Measurements from ENCODE around the gene NDUFV1. TPM values are rescaled to one million over a fixed set of nuclear protein-coding genes. Genes with fewer than 3 reads are reported as not detected.

The NDUFV1 gene
- total RNA-seq, 1 experiment from 2014 or later: 321 TPM

DNA sequence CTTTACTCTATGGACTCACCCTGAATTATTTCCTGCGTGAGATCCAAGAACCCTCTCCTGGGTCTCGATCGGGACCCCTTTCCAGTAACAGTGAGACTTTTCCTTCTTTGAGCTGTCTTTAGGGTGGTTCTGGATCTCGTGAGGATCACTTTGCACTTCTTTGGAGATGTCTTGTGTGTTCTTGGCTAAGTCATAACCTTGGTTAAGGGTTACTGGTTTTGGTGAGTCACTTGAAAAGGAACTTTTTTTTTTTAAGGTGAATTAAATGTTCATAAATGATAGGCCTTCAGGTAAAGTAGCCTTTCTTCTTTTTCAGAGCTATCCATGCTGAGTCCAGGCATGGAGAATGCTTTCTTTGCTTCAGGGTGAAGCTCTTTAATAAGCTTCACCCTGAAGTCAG lies 42.5 kb upstream of the NDUFV1 start:
- peaks cover 5% of the 10 kb centered on the region; the same call in 1 of the 2 replicates for H3F3A ChIP-seq (ENCODE audit: insufficient read depth, low read depth)
- H3K79me2 ChIP-seq (ENCODE audit: low read depth): no peaks in the 10 kb centered on the region
- H3K4me3 ChIP-seq: peak overlapping the region; percentile 22; the same call in 1 of the 2 replicates
- peak in 1 of 2 experiments; percentile 64 for DNase-seq
- H3K9me2 ChIP-seq (ENCODE audit: insufficient read depth): no peaks in the 10 kb centered on the region
- intact Hi-C loops (cut with micrococcal nuclease; ENCODE audit: unreplicated experiment): no loop called here
- H3K27ac ChIP-seq: peak overlapping the region; percentile 52
- H3K27me3 ChIP-seq (ENCODE audit: insufficient read depth, low read depth): no peaks in the 10 kb centered on the region
- H4K20me1 ChIP-seq (ENCODE audit: insufficient read depth): no peaks in the 10 kb centered on the region
- peaks cover 29% of the 10 kb centered on the region for H3K4me1 ChIP-seq (replicated peaks; ENCODE audit: insufficient read depth)
- no peaks in the 10 kb centered on the region for H3K9me3 ChIP-seq (ENCODE audit: insufficient read depth, low read depth)
- ChIA-PET POLR2A (ENCODE audit: unreplicated experiment) (no interaction called here), CTCF (interaction anchor here (0.5 kb wide), 1 partner anchor 194 kb away, joined by 7 read pairs; no protein-coding TSS in a partner anchor)
- TF ChIP-seq EZH2 (IDR thresholded peaks at IDR 0.05; ENCODE audit: low read depth): no peak
- TF ChIP-seq, protein P1, sequence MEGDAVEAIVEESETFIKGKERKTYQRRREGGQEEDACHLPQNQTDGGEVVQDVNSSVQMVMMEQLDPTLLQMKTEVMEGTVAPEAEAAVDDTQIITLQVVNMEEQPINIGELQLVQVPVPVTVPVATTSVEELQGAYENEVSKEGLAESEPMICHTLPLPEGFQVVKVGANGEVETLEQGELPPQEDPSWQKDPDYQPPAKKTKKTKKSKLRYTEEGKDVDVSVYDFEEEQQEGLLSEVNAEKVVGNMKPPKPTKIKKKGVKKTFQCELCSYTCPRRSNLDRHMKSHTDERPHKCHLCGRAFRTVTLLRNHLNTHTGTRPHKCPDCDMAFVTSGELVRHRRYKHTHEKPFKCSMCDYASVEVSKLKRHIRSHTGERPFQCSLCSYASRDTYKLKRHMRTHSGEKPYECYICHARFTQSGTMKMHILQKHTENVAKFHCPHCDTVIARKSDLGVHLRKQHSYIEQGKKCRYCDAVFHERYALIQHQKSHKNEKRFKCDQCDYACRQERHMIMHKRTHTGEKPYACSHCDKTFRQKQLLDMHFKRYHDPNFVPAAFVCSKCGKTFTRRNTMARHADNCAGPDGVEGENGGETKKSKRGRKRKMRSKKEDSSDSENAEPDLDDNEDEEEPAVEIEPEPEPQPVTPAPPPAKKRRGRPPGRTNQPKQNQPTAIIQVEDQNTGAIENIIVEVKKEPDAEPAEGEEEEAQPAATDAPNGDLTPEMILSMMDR (conservative IDR thresholded peaks at IDR 0.05): no peak
- TSS peak; percentile 89 for BruUV-seq (replicated peaks)
- H3K36me3 ChIP-seq (ENCODE audit: low read depth): no peaks in the 10 kb centered on the region
- H3K4me2 ChIP-seq: peak overlapping the region; percentile 64
- H2AFZ ChIP-seq: no peak overlapping the region

DNA sequence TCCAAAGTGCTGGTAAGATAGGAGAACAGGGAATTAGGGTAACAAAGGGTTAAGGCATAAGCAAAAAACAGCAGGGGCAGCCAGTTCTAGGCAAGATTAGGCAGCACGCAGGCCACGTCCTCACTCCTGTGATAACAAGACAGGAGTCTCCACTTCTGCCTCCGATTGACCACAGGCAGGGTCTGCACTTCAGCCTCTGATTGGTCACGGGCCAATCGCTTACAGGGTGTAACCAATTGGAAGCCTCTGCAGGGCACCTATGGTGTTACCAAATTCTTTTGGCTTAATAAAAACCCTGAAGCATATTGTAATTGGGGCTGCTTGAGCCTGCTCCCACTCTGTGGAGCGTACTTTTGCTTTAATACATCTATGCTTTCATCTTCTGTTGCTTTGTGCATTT lies 35.3 kb upstream of the NDUFV1 start:
- CTCF ChIA-PET: no interaction called here
- H3K4me3 ChIP-seq: no peak overlapping the region
- no peaks in the 10 kb centered on the region for H4K20me1 ChIP-seq (ENCODE audit: insufficient read depth)
- H3K4me1 ChIP-seq (replicated peaks; ENCODE audit: insufficient read depth): peaks cover 14% of the 10 kb centered on the region
- no peak overlapping the region for H3K27ac ChIP-seq
- POLR2A ChIA-PET (ENCODE audit: unreplicated experiment): interaction anchor here (0.6 kb wide), 1 partner anchor 233 kb away, joined by 3 read pairs; no protein-coding TSS in a partner anchor
- H3K4me2 ChIP-seq: no peak overlapping the region
- H3K36me3 ChIP-seq (ENCODE audit: low read depth): no peaks in the 10 kb centered on the region
- no peaks in the 10 kb centered on the region for H3K9me2 ChIP-seq (ENCODE audit: insufficient read depth)
- no peaks in the 10 kb centered on the region for H3K27me3 ChIP-seq (ENCODE audit: insufficient read depth, low read depth)
- no peak for DNase-seq
- H3F3A ChIP-seq (ENCODE audit: insufficient read depth, low read depth): peaks cover 6% of the 10 kb centered on the region; the same call in 1 of the 2 replicates
- H2AFZ ChIP-seq: no peak overlapping the region
- intact Hi-C loops (cut with micrococcal nuclease; ENCODE audit: unreplicated experiment): no loop called here
- H3K79me2 ChIP-seq (ENCODE audit: low read depth): no peaks in the 10 kb centered on the region
- H3K9me3 ChIP-seq (ENCODE audit: insufficient read depth, low read depth): peaks cover 4% of the 10 kb centered on the region; the same call in 1 of the 2 replicates
- no TSS peak for BruUV-seq (replicated peaks)
- TF ChIP-seq EZH2 (IDR thresholded peaks at IDR 0.05; ENCODE audit: low read depth): no peak
- TF ChIP-seq, protein P1 (conservative IDR thresholded peaks at IDR 0.05): no peak

DNA sequence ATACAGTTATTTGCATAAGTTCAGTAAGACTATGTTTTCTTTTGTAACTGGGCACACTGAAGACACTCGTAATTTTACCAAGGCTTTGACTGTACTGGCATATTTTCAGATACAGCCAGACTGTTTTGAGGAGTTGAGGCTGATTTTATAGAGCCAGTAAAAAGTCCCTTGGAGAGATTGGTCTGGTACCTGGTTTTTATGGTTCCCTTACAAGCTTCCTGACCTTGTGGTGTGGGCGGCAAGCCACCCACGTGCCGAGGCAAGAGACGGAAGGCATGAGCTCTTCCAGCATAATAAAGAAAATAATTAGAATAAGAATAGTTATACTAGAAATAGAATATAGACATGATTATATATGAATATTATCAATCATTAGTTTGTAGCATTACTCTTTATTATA lies 34.4 kb upstream of the NDUFV1 start:
- ChIA-PET CTCF (interaction anchor here (0.6 to 0.8 kb wide), 5 partner anchors 11 to 268 kb away, joined by 3 to 9 read pairs (median 3); partner anchors contain the start of gene GSTP1), POLR2A (ENCODE audit: unreplicated experiment) (interaction anchor here (0.6 to 1.0 kb wide), 4 partner anchors 8 to 232 kb away, joined by 3 to 5 read pairs (median 3); no protein-coding TSS in a partner anchor)
- Histone ChIP-seq H3K4me3 (no peak overlapping the region), H3K9me2 (ENCODE audit: insufficient read depth) (no peaks in the 10 kb centered on the region), H3K27me3 (ENCODE audit: insufficient read depth, low read depth) (no peaks in the 10 kb centered on the region), H3K79me2 (ENCODE audit: low read depth) (no peaks in the 10 kb centered on the region), H3K27ac (no peak overlapping the region), H3K4me2 (peak overlapping the region; percentile 57; the same call in 1 of the 2 replicates), H3K36me3 (ENCODE audit: low read depth) (no peaks in the 10 kb centered on the region), H3K4me1 (replicated peaks; ENCODE audit: insufficient read depth) (peaks cover 14% of the 10 kb centered on the region), H2AFZ (no peak overlapping the region), H3K9me3 (ENCODE audit: insufficient read depth, low read depth) (peaks cover 4% of the 10 kb centered on the region; the same call in 1 of the 2 replicates), H3F3A (ENCODE audit: insufficient read depth, low read depth) (peaks cover 6% of the 10 kb centered on the region; the same call in 1 of the 2 replicates), H4K20me1 (ENCODE audit: insufficient read depth) (no peaks in the 10 kb centered on the region)
- no TSS peak for BruUV-seq (replicated peaks)
- intact Hi-C loops (cut with micrococcal nuclease; ENCODE audit: unreplicated experiment): loop anchor here (2.0 kb wide), 2 partner anchors 64 to 86 kb away; partner anchors contain the start of gene CDK2AP2
- TF ChIP-seq, protein P1 (conservative IDR thresholded peaks at IDR 0.05): no peak
- no peak for TF ChIP-seq EZH2 (IDR thresholded peaks at IDR 0.05; ENCODE audit: low read depth)
- DNase-seq: no peak

Measured in PC-9 (cell line).